ENCODE data around the gene BCKDHA. TPM values are rescaled to one million over a fixed set of nuclear protein-coding genes. Genes with fewer than 3 reads are reported as not detected.

Gene BCKDHA
- total RNA-seq, 1 donor from 2014 or later, result 9.2 TPM

DNA sequence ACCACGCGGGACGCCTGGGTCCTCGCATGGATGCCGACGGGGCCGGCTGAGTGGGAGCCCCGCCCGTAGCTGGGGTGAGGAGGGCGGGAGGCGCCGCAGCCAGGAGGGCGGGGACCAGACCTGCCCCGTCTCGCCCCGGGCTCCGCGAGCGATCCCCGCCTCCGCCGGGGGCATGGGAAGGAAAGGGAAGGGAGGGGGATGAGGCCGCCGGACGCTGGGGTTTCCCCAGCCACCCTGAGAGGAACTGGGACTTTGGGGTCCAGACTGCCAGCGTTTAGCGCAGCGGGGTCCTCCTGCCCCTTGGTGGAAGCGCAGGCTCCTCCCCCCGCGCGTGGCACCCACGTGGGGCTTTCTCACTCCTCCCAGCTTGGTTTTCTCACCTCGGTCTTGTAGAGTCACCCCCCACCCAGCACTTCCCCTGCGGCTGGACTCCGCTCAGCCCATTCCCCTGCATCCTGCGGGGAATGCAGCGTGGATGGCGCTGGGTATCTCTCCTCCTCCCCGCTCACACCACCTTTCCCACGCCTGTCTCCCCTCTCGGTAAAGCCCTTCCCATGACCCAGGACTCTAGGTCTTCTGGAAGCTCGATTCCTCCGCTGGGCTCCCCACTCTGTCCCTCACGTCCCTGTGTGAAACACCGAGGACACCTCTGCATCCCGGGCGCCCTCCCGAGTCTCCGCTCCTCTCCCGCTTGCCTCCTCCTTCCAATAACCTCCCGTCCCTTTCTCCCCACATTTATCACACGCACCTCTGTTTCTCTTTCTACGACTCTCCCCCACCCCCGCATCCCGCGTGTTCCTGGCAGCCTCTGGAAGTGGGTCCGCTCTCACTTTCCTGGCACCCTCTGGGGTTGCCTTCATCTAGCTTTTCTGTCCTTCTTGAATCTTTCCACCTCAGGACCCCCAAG, 46.0 kb upstream of the BCKDHA start:
- Mint-ChIP-seq H3K36me3 (ENCODE audit: low read depth, unreplicated experiment) (peaks cover 26% of the 10 kb centered on the region), H3K4me3 (ENCODE audit: unreplicated experiment) (peak overlapping the region; percentile 97), H3K9me3 (ENCODE audit: unreplicated experiment) (no peaks in the 10 kb centered on the region), H3K27me3 (ENCODE audit: low read depth, unreplicated experiment) (no peaks in the 10 kb centered on the region), H3K4me1 (ENCODE audit: low read depth, unreplicated experiment) (peaks cover 15% of the 10 kb centered on the region), H3K27ac (ENCODE audit: unreplicated experiment) (peak overlapping the region; percentile 89)
- peaks cover 58% of the 10 kb centered on the region for H3K79me2 ChIP-seq (ENCODE audit: insufficient read depth, low read length)
- peak; percentile 46 for DNase-seq (ENCODE audit: low read depth)
- H4K20me1 ChIP-seq (ENCODE audit: insufficient read depth, low read length), result peaks cover 60% of the 10 kb centered on the region
- H3K27me3 ChIP-seq (ENCODE audit: insufficient read depth, low read length), result no peaks in the 10 kb centered on the region
- peak overlapping the region; percentile 59 for H3K27ac ChIP-seq (ENCODE audit: low read depth, low read length)
- no peak for FAIRE-seq
- H3K4me1 ChIP-seq (ENCODE audit: insufficient read depth, low read length), result peaks cover 6% of the 10 kb centered on the region
- TF ChIP-seq, protein P1, sequence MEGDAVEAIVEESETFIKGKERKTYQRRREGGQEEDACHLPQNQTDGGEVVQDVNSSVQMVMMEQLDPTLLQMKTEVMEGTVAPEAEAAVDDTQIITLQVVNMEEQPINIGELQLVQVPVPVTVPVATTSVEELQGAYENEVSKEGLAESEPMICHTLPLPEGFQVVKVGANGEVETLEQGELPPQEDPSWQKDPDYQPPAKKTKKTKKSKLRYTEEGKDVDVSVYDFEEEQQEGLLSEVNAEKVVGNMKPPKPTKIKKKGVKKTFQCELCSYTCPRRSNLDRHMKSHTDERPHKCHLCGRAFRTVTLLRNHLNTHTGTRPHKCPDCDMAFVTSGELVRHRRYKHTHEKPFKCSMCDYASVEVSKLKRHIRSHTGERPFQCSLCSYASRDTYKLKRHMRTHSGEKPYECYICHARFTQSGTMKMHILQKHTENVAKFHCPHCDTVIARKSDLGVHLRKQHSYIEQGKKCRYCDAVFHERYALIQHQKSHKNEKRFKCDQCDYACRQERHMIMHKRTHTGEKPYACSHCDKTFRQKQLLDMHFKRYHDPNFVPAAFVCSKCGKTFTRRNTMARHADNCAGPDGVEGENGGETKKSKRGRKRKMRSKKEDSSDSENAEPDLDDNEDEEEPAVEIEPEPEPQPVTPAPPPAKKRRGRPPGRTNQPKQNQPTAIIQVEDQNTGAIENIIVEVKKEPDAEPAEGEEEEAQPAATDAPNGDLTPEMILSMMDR (IDR thresholded peaks at IDR 0.05; ENCODE audit: insufficient read depth, low read depth, low read length), result no peak
- TF ChIP-seq EZH2 (IDR thresholded peaks at IDR 0.05; ENCODE audit: insufficient read depth, low read length), result no peak
- peaks cover 6% of the 10 kb centered on the region for H3K36me3 ChIP-seq (ENCODE audit: insufficient read depth, low read length)
- peak overlapping the region; percentile 99 for H3K4me2 ChIP-seq (ENCODE audit: low read length)
- peak overlapping the region; percentile 94 for H3K9ac ChIP-seq (ENCODE audit: low read length)
- H3K4me3 ChIP-seq (ENCODE audit: insufficient read depth, low read depth, low read length), result peak overlapping the region; percentile 85
- H3K9me3 ChIP-seq (ENCODE audit: insufficient read depth, low read depth, low read length), result no peaks in the 10 kb centered on the region
- peak overlapping the region; percentile 38 for H2AFZ ChIP-seq (ENCODE audit: low read depth, low read length)

DNA sequence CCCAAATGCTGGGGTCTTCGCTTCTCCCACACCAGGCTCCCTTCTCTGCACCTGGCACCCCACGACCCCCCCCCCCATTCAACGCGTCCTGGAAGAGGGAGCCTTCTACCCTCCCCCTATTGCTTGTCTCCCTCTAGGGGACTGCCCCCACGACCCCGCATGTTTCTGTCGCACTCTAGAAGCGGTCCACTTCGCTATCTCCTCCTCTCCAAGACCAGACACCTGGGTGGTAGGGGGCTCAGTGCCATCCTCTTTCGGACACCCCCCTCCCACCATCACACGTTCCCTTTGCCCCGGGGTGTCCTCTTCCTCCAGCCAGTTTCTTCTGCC, 45.4 kb upstream of the BCKDHA start:
- Histone ChIP-seq H3K4me2 (ENCODE audit: low read length) (peak overlapping the region; percentile 99), H3K27me3 (ENCODE audit: insufficient read depth, low read length) (no peaks in the 10 kb centered on the region), H3K27ac (ENCODE audit: low read depth, low read length) (peak overlapping the region; percentile 59), H2AFZ (ENCODE audit: low read depth, low read length) (no peak overlapping the region), H3K79me2 (ENCODE audit: insufficient read depth, low read length) (peaks cover 54% of the 10 kb centered on the region), H4K20me1 (ENCODE audit: insufficient read depth, low read length) (peaks cover 60% of the 10 kb centered on the region), H3K4me1 (ENCODE audit: insufficient read depth, low read length) (peaks cover 6% of the 10 kb centered on the region), H3K36me3 (ENCODE audit: insufficient read depth, low read length) (peaks cover 6% of the 10 kb centered on the region), H3K9ac (ENCODE audit: low read length) (peak overlapping the region; percentile 94), H3K4me3 (ENCODE audit: insufficient read depth, low read depth, low read length) (peak overlapping the region; percentile 85), H3K9me3 (ENCODE audit: insufficient read depth, low read depth, low read length) (no peaks in the 10 kb centered on the region)
- DNase-seq (ENCODE audit: low read depth) (no peak), FAIRE-seq (no peak)
- Mint-ChIP-seq H3K27me3 (ENCODE audit: low read depth, unreplicated experiment) (no peaks in the 10 kb centered on the region), H3K27ac (ENCODE audit: unreplicated experiment) (peak overlapping the region; percentile 89), H3K4me1 (ENCODE audit: low read depth, unreplicated experiment) (peaks cover 14% of the 10 kb centered on the region), H3K4me3 (ENCODE audit: unreplicated experiment) (peak overlapping the region; percentile 97), H3K9me3 (ENCODE audit: unreplicated experiment) (no peaks in the 10 kb centered on the region), H3K36me3 (ENCODE audit: low read depth, unreplicated experiment) (peaks cover 28% of the 10 kb centered on the region)
- TF ChIP-seq EZH2 (IDR thresholded peaks at IDR 0.05; ENCODE audit: insufficient read depth, low read length), result no peak
- TF ChIP-seq, protein P1 (IDR thresholded peaks at IDR 0.05; ENCODE audit: insufficient read depth, low read depth, low read length), result no peak

Data from astrocyte (in vitro differentiated cells and primary cell).